SK-N-SH treated with all-trans-retinoic acid at 6 μM for 48 hours (cell line): ENCODE data around the gene MIB2.

Experiments used
- CREB5 ChIP-seq: fragments of 250-450 bp; sonication (Bioruptor Pico); IDR thresholded peaks from 2 replicates; pipeline ENCODE4 v1.5.1; 2020; ENCODE audit warnings: low read depth, mild to moderate bottlenecking, moderate library complexity
- CSRNP3 ChIP-seq: fragments of 250-450 bp; sonication (Bioruptor Pico); IDR thresholded peaks from 2 replicates; pipeline ENCODE4 v1.5.1; 2021; ENCODE audit warnings: mild to moderate bottlenecking, moderate library complexity
- ESRRG ChIP-seq: fragments of 250-450 bp; sonication (Bioruptor Pico); IDR thresholded peaks from 2 replicates; pipeline ENCODE4 v1.6.1; 2021; ENCODE audit warnings: mild to moderate bottlenecking
- GLIS3 ChIP-seq: fragments of 250-450 bp; sonication (Bioruptor Pico); IDR thresholded peaks from 2 replicates; pipeline ENCODE4 v1.5.0; 2020; ENCODE audit warnings: mild to moderate bottlenecking, moderate library complexity
- ISL1 ChIP-seq: fragments of 250-450 bp; sonication (Bioruptor Pico); IDR thresholded peaks from 2 replicates; pipeline ENCODE4 v2.1.2; 2022; ENCODE audit warnings: mild to moderate bottlenecking, moderate library complexity
- PATZ1 ChIP-seq: fragments of 250-450 bp; sonication (Bioruptor Pico); IDR thresholded peaks from 2 replicates; pipeline ENCODE4 v1.8.0; 2020; ENCODE audit warnings: mild to moderate bottlenecking, moderate library complexity, borderline replicate concordance
- POU6F1 ChIP-seq: fragments of 250-450 bp; sonication (Bioruptor Pico); IDR thresholded peaks from 2 replicates; pipeline ENCODE4 v1.8.0; 2021; ENCODE audit warnings: low read depth, mild to moderate bottlenecking, moderate library complexity, borderline replicate concordance
- PPARA ChIP-seq: fragments of 250-450 bp; sonication (Bioruptor Pico); IDR thresholded peaks from 2 replicates; pipeline ENCODE4 v1.5.0; 2020; ENCODE audit warnings: mild to moderate bottlenecking, borderline replicate concordance
- RARB ChIP-seq: fragments of 250-450 bp; sonication (Bioruptor Pico); IDR thresholded peaks from 2 replicates; pipeline ENCODE4 v1.8.0; 2021; ENCODE audit warnings: mild to moderate bottlenecking, moderate library complexity
- SNAI2 ChIP-seq: fragments of 250-450 bp; sonication (Bioruptor Pico); IDR thresholded peaks from 2 replicates; pipeline ENCODE4 v1.5.0; 2020; ENCODE audit warnings: mild to moderate bottlenecking, moderate library complexity
- TSHZ2 ChIP-seq: fragments of 250-450 bp; sonication (Bioruptor Pico); IDR thresholded peaks from 2 replicates; pipeline ENCODE4 v1.5.0; 2020; ENCODE audit warnings: mild to moderate bottlenecking, moderate library complexity
- ZFP3 ChIP-seq: fragments of 250-450 bp; sonication (Bioruptor Pico); IDR thresholded peaks from 2 replicates; pipeline ENCODE4 v1.5.0; 2020; ENCODE audit warnings: mild to moderate bottlenecking, moderate library complexity
- ZFP30 ChIP-seq: fragments of 450-650 bp; formaldehyde crosslinking; IDR thresholded peaks from 2 replicates; pipeline ENCODE4 v1.5.0; 2022; ENCODE audit warnings: mild to moderate bottlenecking, moderate library complexity
- ZNF70 ChIP-seq: fragments of 450-650 bp; formaldehyde crosslinking; IDR thresholded peaks from 2 replicates; pipeline ENCODE4 v1.5.0; 2020; ENCODE audit warnings: mild to moderate bottlenecking, moderate library complexity

GRCh38 chr1:1577367-1578011, 37.8 kb upstream of the MIB2 start:
- TF ChIP-seq ESRRG = no peak
- TF ChIP-seq PATZ1 (CRISPR knock-in tag) = no peak
- no peak for TF ChIP-seq CREB5 (CRISPR knock-in tag)
- no peak for TF ChIP-seq RARB (CRISPR knock-in tag)
- no peak for TF ChIP-seq PPARA (CRISPR knock-in tag)
- no peak for TF ChIP-seq POU6F1 (CRISPR knock-in tag)
- TF ChIP-seq ISL1 (CRISPR knock-in tag) = no peak
- TF ChIP-seq ZNF70 (CRISPR knock-in tag) = no peak
- TF ChIP-seq ZFP3 = no peak
- no peak for TF ChIP-seq SNAI2 (CRISPR knock-in tag)
- no peak for TF ChIP-seq ZFP30 (CRISPR knock-in tag)
- TF ChIP-seq GLIS3 (CRISPR knock-in tag) = no peak
- TF ChIP-seq TSHZ2 (CRISPR knock-in tag) = no peak
- TF ChIP-seq CSRNP3 = no peak
